Glomerular visceral epithelial cell (primary cell): ENCODE results near the gene SEMA4C.
A peak's percentile ranks its signal among the peaks of the same experiment; 100 is the strongest.

Experiments
- DNase-seq: peaks from one replicate; pipeline ENCODE4 v3.0.0-alpha.2; 2016; ENCODE audit errors: extremely low spot score

Gene SEMA4C, protein sequence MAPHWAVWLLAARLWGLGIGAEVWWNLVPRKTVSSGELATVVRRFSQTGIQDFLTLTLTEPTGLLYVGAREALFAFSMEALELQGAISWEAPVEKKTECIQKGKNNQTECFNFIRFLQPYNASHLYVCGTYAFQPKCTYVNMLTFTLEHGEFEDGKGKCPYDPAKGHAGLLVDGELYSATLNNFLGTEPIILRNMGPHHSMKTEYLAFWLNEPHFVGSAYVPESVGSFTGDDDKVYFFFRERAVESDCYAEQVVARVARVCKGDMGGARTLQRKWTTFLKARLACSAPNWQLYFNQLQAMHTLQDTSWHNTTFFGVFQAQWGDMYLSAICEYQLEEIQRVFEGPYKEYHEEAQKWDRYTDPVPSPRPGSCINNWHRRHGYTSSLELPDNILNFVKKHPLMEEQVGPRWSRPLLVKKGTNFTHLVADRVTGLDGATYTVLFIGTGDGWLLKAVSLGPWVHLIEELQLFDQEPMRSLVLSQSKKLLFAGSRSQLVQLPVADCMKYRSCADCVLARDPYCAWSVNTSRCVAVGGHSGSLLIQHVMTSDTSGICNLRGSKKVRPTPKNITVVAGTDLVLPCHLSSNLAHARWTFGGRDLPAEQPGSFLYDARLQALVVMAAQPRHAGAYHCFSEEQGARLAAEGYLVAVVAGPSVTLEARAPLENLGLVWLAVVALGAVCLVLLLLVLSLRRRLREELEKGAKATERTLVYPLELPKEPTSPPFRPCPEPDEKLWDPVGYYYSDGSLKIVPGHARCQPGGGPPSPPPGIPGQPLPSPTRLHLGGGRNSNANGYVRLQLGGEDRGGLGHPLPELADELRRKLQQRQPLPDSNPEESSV

GRCh38 chr2:96869822-96870625, at the start of gene SEMA4C:
Gene SEMA4C (minus strand): TSS chr2:96870080. CDS start chr2:96867886, 2,194 bp downstream.
- peak; percentile 50 for DNase-seq

GRCh38 chr2:96918754-96919550, 49.1 kb upstream of the SEMA4C start:
- DNase-seq = no peak

DNA sequence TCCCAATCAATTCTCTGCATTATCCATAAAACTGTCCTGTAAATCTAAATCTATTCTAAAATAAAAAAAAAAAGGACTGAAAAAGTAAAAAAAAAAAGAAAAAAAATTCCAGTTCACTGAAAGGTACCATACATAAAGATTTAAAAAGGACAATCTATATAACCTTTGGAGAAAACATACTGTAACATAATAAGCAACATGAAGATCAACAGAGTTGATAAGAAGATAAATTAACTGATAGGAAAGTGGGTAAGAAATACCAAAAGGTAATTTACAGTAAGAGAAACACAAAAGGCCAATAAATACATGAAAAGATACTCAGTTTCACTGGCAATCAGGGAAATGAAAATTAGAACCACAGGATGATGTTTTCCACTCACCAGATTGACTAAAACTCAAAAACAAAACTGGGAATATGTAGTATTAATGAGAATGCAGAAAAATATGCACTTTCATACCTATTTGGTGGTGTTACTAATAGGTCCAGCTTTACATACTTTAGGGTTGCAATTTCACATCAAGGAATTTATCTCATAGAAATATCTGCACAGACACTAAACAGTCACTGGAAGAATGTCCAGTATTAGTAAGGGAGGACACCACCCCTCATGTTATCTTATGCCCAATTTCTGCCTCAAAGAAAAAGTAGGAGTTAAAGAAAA, 48.3 kb upstream of the SEMA4C start:
- DNase-seq = no peak

GRCh38 chr2:96916646-96917543, 47.0 kb upstream of the SEMA4C start:
- no peak for DNase-seq

- DNase-seq = no peak
These were observed 46.3 kb upstream of the SEMA4C start for GRCh38 chr2:96916156-96916630.

GRCh38 chr2:96914332-96914731, 44.5 kb upstream of the SEMA4C start:
- DNase-seq = no peak

DNA sequence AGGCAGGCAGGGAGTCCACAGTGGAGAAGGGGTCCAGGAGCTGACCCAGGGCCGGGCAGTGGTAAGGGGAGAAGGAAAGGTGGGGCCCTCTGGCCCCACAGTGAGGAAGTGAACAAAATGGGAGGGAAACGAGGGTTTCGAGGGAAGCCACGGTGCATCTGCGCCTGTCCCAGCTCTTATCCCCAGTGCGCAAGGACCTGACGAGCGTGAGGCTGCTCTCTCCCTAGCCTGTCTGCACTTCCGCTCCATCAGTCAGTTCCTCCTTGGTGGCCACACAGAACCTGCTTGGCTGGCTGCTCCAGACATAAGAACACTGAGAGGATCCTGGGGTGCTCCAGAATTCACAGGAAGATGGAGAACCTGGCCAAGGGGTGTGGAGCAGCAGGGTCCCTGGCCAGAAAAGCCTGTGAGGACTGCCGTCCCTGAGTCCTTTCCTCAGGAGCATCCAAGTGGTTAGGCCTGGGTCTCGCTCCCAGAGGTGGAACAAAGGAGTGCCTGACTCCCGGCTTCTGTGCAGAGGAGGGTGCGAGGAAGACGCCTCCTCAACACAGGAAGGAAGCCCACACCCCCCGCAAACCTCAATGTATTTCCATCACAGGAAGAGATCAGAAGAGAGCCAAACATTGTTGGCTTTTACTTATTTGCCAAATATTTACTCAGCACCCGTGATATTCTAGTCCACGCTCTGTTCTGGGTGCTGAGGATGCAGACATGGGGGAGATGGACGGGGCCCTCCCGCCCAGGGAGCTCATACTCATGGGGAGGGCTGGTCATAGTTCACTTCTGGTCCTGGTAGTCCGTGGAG, 43.7 kb upstream of the SEMA4C start:
- no peak for DNase-seq

DNA sequence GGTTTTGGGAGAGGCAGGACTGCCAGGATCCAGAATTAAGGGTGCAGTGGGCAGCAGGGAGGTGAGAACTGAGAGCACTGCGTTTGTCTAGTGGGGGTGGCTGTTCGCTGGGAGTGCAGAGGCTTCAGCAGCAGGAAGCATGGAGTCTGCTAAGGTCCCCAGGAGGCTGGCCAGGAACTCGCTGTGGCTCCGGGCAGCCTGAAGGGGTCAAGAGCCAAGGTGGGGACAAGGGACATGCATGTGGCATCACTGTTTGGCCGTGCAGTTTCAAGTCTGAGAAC, 43.2 kb upstream of the SEMA4C start:
- no peak for DNase-seq

GRCh38 chr2:96912346-96913116, 42.7 kb upstream of the SEMA4C start:
- no peak for DNase-seq

GRCh38 chr2:96909611-96910021, 39.7 kb upstream of the SEMA4C start:
- DNase-seq = no peak

DNA sequence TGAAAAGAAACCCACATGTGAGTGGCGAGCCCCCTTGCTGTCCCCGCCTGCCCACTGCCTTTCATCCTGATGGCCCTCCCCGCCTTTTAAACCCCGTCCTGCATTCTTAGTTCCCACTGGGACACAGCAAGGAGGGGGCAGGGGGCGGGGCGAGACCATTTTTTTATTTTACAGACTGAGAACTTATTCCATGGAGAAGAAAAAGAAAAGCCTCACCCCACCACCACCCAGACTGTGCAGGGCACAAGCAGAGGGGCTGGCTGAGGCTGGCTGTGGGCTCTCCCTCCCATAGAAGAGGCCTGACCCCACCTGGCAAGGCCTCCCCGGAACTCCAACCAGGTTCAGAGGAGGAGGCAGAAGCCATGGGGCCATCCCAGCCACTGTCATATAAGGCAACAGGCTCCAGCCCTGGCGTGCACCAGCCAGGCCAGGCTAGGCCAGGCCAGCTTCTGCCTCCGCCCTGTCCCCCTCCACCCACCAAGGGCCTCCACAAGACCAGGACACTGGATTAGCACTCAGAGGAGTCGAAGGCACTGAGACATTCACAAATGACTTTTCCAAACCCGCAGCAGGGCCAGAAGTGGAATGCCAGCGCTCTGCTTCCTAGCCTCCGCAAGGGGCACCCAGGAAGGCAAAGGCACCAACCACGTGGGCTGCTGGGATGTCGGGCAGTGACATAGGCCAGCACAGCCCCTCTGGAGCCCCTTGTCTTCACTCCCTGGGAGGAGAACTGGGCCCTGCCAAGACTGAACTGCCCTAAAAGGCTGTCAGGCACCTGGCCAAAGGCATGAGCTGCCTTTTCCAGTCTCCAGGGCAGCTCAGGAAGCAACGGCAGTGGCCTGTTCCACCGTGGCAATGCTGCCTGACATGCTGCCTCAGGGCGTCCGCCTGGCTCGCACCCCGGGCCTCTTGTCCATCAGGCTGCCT, 37.5 kb upstream of the SEMA4C start:
- DNase-seq = no peak

GRCh38 chr2:96906729-96907114, 36.8 kb upstream of the SEMA4C start:
- no peak for DNase-seq

DNA sequence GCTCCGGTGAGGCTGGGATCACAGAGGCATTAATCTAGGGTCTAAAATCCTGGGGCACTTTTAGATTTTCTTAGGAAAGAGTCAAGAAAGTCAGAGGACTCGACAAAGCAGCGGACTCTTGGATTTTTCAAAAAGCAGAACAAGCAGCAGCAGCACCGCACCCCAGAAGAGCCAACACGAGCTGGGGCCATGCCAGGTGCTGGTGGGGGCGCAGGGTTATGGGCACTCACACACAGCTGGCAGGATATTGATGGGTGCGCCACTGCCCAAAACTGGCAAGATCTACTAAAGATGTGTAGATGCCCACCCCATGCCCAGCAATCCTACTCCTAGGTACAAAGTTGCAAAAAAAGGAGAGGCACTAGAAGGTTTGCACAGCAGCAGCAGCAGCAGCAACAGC, 33.9 kb upstream of the SEMA4C start:
- no peak for DNase-seq

DNA sequence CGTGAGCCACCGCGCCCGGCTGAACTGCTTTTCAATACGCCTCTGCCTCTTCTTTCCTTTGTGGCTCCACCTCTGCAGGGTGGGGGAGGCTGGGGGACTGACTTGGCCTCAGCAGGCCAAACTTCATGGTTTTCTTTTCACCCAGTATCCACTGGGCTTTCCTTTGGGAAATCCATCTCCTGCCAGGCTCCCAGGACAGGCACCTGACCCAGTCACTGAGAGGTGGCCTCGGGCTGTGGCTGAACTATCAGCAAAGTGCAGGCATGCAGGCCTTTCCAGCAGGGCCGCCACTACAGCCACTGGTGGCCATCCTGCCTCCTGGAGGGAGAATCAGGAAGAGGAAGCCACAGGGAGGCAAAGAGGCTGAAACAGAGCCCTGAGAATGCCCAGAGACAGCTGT, 33.4 kb upstream of the SEMA4C start:
- DNase-seq = no peak

DNA sequence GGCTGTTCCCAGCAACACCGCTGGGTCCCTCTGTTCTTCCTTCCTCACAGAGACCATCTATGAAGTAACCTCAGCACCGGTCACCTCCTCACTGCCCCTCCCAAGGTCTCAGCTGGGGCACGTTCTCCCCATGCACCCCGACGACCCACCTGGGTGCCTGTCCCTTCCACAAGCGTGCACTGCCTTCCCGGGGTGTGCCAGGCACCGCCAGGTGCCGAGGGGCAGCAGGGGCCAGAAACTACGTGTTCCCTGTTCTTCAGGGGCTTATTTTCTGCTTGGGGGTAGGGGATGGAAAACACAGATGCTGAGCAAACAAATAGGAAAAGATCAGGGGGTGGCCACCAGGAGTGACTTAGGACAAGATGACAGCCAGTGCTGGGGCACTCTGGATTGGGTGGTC, 30.4 kb upstream of the SEMA4C start:
- DNase-seq = no peak

DNA sequence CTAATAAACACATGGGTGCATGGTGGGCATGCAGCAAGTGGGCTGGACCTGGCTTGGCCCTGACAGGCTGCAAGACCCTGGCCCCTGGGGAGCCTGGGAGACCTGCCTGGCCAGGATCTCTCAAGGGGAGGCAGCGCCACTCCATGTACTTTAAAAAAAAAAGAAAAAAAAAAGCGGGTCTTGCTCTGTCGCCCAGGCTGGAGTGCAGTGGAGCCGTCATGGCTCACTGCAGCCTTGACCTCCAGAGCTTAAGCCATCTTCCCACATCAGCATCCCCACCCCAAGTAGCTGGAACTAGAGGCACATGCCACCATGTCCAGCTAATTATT, 29.5 kb upstream of the SEMA4C start:
- peak; percentile 54 for DNase-seq
